Measurements from ENCODE around the gene KLHDC4.
"Not testable (repeated sequence)": the region's sequence is repeated elsewhere in the genome, so short reads cannot be mapped to it uniquely, and the experiment has no call there.

Gene KLHDC4

GRCh38 chr16:87681051-87681602 lies 84.7 kb downstream of the KLHDC4 start:
- not testable (repeated sequence) for DNase-seq

- DNase-seq, result no peak
Measured at GRCh38 chr16:87680272-87680644, 85.5 kb downstream of the KLHDC4 start.

- no peak for DNase-seq
Measured at GRCh38 chr16:87679593-87680271, 86.1 kb downstream of the KLHDC4 start.

GRCh38 chr16:87678618-87679017 lies 87.2 kb downstream of the KLHDC4 start:
- DNase-seq, result no peak

- DNase-seq, result no peak
Measured at GRCh38 chr16:87677830-87678229, 88.0 kb downstream of the KLHDC4 start.

GRCh38 chr16:87675111-87675719 lies 90.6 kb downstream of the KLHDC4 start:
- DNase-seq, result no peak

- DNase-seq, result no peak
Measured at GRCh38 chr16:87674419-87674818, 91.4 kb downstream of the KLHDC4 start.

- DNase-seq, result no peak
Measured at GRCh38 chr16:87671715-87672270, 94.0 kb downstream of the KLHDC4 start.

GRCh38 chr16:87671221-87671620 lies 94.6 kb downstream of the KLHDC4 start:
- no peak for DNase-seq

- DNase-seq, result no peak
Measured at GRCh38 chr16:87669672-87670071, 96.1 kb downstream of the KLHDC4 start.

- no peak for DNase-seq
Measured at GRCh38 chr16:87667946-87668345, 97.8 kb downstream of the KLHDC4 start.

GRCh38 chr16:87667443-87667842 lies 98.3 kb downstream of the KLHDC4 start:
- no peak for DNase-seq

GRCh38 chr16:87666919-87667318 lies 98.9 kb downstream of the KLHDC4 start:
- no peak for DNase-seq

GRCh38 chr16:87665193-87665592 lies 100.6 kb downstream of the KLHDC4 start:
- DNase-seq, result no peak

- no peak for DNase-seq
Measured at GRCh38 chr16:87664792-87665191, 101.0 kb downstream of the KLHDC4 start.

GRCh38 chr16:87662254-87663204 lies 103.3 kb downstream of the KLHDC4 start:
- DNase-seq, result no peak

- no peak for DNase-seq
Measured at GRCh38 chr16:87661561-87661960, 104.2 kb downstream of the KLHDC4 start.

GRCh38 chr16:87658564-87659225 lies 107.1 kb downstream of the KLHDC4 start:
- DNase-seq, result no peak

Data from NCI-H2081 treated with DMSO at 0.1 percent for 48 hours (cell line).